ENCODE results near the gene LRRC72.
"Not testable (repeated sequence)": the region's sequence is repeated elsewhere in the genome, so short reads cannot be mapped to it uniquely, and the experiment has no call there.

Gene LRRC72

DNA sequence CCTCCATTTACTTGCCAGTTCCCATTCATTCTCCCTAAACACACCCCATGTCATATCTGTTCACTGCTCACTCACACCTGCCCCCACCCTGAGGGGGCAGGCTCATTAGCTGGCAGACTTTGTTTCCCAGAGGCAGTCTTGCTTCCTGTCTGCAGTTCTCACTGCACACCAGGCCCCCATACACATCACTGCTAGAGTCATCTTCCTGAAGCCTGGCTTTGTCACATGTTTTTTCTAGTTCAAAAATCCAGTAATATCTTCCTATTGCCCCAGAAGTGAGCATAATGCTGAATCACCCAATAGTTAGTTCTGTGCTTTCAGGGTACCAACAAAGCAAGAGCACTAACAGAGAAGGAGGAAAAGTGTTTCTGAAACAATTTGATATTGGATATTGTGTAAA is 1.9 kb downstream of the LRRC72 start:
- DNase-seq (ENCODE audit: low read depth in 2 of 2), result no peak

DNA sequence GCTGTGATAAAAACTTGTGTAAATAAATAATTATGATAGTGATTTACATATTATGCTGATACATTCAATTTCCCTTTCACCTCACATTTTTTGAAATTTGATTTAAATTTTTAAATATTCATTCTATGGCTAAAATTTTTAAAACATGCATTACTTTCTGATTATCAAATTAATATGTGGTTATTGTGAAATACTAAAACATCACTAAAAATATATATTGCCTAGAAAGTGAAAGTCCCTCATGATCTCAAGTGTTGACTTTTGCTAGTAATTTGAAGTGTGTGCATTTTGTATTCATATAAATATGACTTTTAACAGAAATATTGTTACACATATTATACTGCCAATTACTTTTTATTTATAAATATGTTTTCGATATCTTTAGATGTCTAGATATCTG is 3.1 kb downstream of the LRRC72 start:
- no peak for DNase-seq (ENCODE audit: low read depth in 2 of 2)

DNA sequence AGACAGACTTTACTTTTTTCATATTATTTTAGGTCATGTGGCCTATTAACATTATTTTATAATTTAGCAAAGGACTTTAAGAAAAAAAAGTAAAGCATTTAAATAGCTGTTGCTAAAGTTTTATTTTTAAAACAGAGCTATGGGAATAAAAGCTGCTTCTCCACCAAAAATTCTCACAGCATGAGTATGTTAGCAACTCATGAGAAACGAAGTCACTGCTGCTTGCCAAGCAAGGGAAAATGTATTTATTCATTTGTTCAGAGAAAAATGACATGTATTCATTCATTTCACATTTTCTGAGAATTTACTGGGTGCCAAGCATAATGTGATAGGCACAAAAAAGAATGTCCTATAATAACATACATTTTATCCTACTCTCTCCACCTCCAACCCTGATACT is 5.1 kb downstream of the LRRC72 start:
- DNase-seq (ENCODE audit: low read depth in 2 of 2), result no peak

- no peak for DNase-seq (ENCODE audit: low read depth in 2 of 2)
These were observed 5.6 kb downstream of the LRRC72 start for GRCh38 chr7:16532272-16532671.

DNA sequence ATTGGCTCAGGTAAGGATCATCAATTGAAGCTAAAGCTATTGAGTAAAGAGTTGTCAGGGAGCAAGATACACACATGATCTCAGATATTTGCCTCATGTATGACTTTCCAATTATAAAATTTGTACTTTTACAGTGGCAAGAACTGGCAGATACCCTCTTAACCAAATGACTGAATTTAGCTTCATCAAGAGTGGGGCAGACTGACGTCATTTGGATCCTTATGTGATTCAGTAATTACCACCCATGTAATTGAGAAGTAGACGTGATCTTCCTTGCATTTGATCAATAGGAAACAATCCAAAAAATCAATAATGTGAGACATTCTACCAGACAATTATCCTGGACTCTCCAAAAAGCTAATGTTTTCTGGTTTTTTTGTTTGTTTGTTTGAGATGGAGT is 8.9 kb downstream of the LRRC72 start:
- DNase-seq (ENCODE audit: low read depth in 2 of 2), result no peak

- not testable (repeated sequence) for DNase-seq (ENCODE audit: low read depth in 2 of 2)
These were observed 13.9 kb downstream of the LRRC72 start for GRCh38 chr7:16540559-16540958.

- no peak for DNase-seq (ENCODE audit: low read depth in 2 of 2)
These were observed 15.8 kb downstream of the LRRC72 start for GRCh38 chr7:16542401-16542800.

GRCh38 chr7:16543456-16543855 is 16.8 kb downstream of the LRRC72 start:
- no peak for DNase-seq (ENCODE audit: low read depth in 2 of 2)

DNA sequence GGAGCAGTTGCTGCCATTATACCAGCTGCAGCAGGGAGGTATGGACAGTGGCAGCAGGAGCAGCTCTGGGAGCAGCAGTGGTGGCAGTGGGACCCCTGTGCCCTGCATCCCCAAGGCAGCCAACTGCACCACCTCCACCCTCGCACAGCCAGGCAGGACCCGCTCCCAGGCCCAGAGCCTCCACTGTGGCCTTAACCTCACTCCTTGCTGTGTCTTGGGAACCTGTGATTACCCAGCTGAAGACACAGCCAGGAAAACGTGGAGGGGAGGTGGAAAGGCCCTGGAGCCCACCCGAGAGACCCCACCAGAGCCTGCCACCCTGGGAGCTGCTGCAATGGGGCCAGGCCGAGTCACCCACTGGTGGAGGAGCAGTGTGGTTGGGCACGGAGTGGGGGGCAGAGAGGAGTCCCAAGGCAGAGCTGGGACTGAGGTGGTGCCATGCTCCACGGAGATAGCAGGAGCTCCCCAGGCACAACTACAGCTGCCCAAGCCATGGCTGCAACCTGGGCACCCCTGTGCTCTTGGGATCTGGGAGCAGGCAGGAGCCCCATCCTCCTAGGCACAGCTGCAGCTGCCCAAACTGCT is 20.4 kb downstream of the LRRC72 start:
- DNase-seq (ENCODE audit: low read depth in 2 of 2), result no peak

DNA sequence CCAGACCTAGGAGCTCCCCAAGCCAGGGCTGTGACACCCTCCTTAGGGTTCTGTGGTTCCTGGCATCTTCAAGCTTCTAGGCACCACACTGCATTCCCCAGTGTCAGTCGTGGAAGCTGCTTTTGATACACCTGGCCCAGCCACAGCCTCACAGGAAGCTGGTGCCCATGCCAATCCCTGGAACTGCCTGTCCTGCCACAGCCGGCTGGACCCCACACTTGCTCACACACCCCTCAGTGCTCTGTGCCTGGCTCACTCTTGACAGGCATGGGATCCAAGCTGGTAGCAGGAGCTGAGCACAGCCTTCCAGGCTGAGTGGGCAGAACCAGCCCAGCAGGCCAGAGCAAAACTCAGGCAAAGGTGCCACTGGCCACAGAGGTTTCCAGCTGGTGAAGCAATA is 21.8 kb downstream of the LRRC72 start:
- DNase-seq (ENCODE audit: low read depth in 2 of 2), result no peak

DNA sequence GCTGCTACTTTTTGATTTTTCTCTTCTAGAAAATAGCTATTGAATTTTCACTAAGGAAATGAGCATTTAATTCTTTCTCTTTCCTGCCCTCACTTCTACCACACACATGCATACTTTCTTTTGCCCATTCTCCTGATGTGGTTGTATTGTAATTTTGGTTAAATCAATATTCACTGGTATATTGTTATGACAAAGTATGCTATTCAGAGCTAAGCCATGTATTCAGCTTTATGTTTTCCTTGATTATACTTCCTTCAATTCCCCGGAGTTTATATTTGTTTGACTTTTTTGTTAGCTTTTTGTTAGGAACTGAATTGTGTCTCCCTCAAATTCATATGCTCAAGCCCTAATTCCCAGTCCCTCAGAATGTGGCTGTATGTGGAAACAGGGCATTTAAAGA is 24.0 kb downstream of the LRRC72 start:
- no peak for DNase-seq (ENCODE audit: low read depth in 2 of 2)

DNA sequence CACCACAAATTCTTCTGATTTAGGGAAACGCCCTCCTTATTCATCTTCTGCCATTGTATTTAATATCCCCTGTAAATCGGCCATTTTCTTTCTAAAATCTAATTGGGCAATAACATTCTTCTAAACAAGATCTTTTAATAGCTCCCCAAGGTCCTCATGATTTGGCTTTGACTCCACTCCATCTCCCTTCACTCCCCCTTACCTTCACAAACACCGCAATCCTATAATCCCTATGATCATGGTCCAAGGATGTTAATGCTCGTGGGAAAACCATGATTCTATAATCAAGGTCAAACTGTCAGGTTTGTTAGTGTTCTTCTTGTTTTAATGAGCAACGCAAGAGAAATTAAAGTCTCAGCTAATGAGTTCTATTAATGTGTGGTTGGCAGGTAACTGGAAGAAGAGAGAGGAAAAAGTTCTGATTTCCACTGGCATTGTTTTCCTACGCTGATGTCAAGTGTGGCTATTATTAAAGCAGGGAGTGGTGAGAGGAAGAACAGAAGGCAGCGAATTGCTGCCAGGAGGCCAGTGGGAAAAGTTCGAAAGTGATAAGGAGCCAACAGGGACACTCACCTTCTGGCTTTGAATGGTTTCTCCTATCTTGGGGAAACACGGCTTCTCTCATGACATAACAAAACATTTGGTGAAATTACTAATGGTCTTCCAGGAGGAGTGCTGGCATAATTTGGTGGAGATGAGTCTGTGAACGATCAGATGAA is 28.1 kb downstream of the LRRC72 start:
- DNase-seq (ENCODE audit: low read depth in 2 of 2), result no peak

- no peak for DNase-seq (ENCODE audit: low read depth in 2 of 2)
These were observed 29.7 kb downstream of the LRRC72 start for GRCh38 chr7:16556359-16556758.

DNA sequence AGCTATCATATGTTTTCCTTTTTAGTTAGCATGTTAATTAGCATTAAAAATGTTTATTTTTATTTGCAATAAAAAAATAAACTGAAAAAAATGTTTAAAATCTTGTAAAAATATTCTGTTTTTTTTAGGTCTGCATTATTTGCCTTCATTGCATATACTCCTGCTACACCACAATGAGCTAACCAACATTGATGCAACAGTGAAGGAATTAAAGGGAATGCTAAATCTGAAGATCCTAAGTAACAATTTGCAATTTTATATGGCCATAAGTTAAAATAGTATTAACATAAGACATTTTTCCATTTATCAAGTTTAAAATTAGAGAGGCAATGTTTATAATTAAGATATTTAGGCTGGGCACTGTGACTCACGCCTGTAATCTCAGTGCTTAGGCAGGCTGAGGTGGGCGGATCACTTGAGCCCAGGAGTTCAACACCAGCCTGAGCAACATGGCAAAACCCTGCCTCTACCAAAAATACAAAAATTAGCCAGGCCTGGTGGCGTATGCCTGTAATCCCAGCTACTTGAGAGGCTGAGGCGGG is 32.2 kb downstream of the LRRC72 start:
- no peak for DNase-seq (ENCODE audit: low read depth in 2 of 2)

- no peak for DNase-seq (ENCODE audit: low read depth in 2 of 2)
These were observed 33.0 kb downstream of the LRRC72 start for GRCh38 chr7:16559497-16560179.

DNA sequence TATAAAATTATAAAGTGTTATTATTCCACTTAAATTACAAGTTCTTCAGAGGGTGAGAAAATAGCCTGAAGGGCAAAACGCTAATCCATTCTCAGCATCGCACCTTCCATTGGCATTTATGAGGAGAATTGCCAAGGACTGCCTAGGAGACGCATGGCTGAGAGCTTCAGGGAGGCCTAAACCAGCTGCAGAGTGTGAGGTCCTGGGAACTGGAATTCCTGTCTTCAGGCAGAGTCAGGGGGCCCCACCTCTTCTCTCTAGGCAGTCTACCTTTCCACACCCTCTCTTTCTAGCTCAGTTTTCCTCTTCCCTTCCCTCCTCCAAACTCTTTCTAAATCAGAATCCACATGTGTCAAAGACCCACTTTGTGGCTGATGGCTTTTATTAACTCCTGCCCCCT is 35.3 kb downstream of the LRRC72 start:
- DNase-seq (ENCODE audit: low read depth in 2 of 2), result no peak

- no peak for DNase-seq (ENCODE audit: low read depth in 2 of 2)
These were observed 36.0 kb downstream of the LRRC72 start for GRCh38 chr7:16562456-16563220.

DNA sequence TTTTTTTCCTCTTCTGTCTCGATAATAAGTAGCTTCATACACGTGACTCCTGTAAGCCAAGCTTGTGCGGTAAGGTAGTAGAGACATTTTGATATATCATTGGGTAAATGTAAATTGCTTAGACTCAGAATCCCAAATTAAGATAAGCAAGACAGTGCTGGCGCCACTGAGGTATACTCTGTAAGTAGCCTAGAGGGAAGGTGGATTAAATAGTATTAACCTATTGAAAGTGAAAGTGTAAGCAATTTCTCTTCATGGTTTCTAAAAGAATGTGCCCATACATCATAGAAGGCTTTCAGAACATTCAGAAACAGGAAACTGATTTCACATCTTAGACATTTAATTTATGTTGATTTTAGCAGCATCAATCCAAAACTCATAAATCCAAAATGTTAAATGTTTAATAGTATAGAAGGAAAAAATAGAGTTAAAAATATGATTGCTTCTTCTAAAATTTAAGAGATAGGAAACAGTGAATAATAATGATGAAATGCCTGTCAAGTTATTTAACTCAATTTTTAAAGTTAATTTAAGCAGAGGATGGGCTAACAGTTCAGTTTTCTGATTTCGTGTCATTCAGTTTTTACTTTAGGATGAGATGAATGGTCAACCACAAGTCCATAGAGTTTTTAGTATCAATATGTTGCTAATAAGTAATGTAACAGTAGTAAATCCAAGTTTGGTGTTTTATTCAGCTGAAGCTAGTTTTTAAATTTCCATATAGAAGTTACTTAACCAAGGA is 36.8 kb downstream of the LRRC72 start:
- DNase-seq (ENCODE audit: low read depth in 2 of 2), result no peak

- no peak for DNase-seq (ENCODE audit: low read depth in 2 of 2)
These were observed 37.4 kb downstream of the LRRC72 start for GRCh38 chr7:16564023-16564380.

DNA sequence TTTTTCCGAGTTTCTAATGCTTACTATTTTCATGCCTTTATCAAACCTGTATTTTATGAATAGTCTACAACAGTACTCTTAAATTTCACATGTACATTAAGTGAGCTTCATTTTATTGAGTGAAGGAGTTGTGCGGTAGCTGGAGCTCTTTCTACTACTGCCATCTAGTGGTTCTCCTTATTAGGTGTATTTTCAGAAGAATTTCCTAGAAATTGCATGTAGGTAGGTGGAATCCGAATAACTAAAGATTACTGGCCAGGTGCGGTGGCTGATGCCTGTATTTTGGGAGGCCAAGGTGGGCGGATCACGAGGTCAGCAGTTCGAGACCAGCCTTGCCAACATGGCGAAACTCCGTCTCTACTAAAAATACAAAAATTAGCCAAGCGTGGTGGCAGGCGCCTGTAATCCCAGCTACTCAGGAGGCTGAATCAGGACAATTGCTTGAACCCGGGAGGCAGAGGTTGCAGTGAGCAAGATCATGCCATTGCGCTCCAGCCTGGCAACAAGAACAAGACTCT is 38.3 kb downstream of the LRRC72 start:
- no peak for DNase-seq (ENCODE audit: low read depth in 2 of 2)

- no peak for DNase-seq (ENCODE audit: low read depth in 2 of 2)
These were observed 45.3 kb downstream of the LRRC72 start for GRCh38 chr7:16571941-16572340.
